HCT116 (cell line): ENCODE measurements around the gene PRPF6.

Source experiments
- EGR1 ChIP-seq: IDR thresholded peaks from 2 replicates; pipeline ENCODE4 v1.6.1; 2012; ENCODE audit warnings: low read depth
- EZH2 ChIP-seq: fragments of 200-600 bp; sonication (generic); IDR thresholded peaks from 2 replicates; pipeline ENCODE4 v1.6.1; 2017; ENCODE audit warnings: antibody characterized with exemption, mixed run types
- YY1 ChIP-seq: IDR thresholded peaks from 2 replicates; pipeline ENCODE4 v1.6.1; 2011; ENCODE audit warnings: low read length, low read depth, moderate library complexity, mild to moderate bottlenecking; ENCODE audit not compliant: insufficient replicate concordance; ENCODE audit errors: extremely low read depth
- ZFX ChIP-seq: fragments of 450-650 bp; IDR thresholded peaks from 2 replicates; pipeline ENCODE4 v1.6.1; 2017
- TF ChIP-seq, protein P1 (sequence below), 3 experiments: fragments of 200-600 bp in 1 of 3; sonication (generic) in 1 of 3; IDR thresholded peaks in 2 of 3; conservative IDR thresholded peaks in 1 of 3; 2 replicates each; pipeline ENCODE4 v1.5.1; 2012 to 2017; ENCODE audit warnings: low read depth in 2 of 3, low read length in 2 of 3, antibody characterized with exemption in 1 of 3, borderline replicate concordance in 1 of 3, control low read depth in 1 of 3, mild to moderate bottlenecking in 1 of 3, mixed read lengths in 1 of 3, mixed run types in 1 of 3, moderate library complexity in 1 of 3; ENCODE audit not compliant: insufficient read depth in 1 of 3

DNA sequence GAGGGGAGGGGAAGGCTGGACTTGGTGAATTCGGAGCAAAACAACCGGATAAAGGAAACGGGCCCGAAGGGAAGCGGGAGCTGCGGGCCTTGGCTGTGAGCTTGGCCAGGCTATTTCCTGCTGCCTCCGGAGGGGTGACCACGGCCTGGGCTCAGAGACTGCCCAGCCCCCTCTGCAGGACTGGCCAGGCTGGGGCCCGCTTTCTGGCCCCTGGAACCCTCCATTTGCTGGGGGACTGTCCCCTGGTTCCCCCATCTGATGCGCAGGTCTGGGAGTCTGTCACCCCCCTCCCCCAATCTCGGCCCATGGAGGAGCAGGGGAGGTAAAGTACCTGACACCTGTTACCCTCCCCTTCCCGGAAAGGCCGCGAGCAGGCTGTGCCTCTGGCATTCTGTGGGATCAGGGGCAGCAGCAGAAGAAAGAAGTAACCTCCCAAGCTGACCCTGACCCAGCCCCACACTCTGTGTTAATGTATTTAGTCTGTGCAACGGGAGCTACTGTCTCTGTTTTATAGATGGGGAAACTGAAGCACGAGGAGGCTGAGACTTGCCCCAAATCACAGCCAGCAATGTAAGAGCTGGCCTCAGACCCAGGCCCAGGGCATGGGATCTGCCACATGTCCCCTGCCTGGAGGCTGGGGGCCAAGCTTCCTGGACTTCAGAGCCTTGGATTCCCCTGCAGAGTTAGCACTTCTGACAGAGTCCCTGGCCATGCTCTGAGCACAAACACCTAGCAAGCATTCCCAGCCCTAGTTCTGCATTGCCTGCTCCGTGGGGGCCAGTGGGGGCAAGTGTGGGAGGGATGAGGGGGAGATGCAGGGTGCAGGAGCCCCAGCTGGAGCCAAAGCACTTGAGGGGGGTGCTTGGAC, 58.6 kb downstream of the PRPF6 start:
- TF ChIP-seq EZH2: no peak
- no peak for TF ChIP-seq EGR1
- TF ChIP-seq, protein P1, sequence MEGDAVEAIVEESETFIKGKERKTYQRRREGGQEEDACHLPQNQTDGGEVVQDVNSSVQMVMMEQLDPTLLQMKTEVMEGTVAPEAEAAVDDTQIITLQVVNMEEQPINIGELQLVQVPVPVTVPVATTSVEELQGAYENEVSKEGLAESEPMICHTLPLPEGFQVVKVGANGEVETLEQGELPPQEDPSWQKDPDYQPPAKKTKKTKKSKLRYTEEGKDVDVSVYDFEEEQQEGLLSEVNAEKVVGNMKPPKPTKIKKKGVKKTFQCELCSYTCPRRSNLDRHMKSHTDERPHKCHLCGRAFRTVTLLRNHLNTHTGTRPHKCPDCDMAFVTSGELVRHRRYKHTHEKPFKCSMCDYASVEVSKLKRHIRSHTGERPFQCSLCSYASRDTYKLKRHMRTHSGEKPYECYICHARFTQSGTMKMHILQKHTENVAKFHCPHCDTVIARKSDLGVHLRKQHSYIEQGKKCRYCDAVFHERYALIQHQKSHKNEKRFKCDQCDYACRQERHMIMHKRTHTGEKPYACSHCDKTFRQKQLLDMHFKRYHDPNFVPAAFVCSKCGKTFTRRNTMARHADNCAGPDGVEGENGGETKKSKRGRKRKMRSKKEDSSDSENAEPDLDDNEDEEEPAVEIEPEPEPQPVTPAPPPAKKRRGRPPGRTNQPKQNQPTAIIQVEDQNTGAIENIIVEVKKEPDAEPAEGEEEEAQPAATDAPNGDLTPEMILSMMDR (IDR thresholded peaks at IDR 0.05 in 2 of 3, conservative IDR thresholded peaks at IDR 0.05 in 1 of 3; ENCODE audit: borderline replicate concordance in 1 of 3, insufficient read depth in 1 of 3, low read depth in 2 of 3, low read length in 2 of 3): no peak
- TF ChIP-seq ZFX: no peak
- TF ChIP-seq YY1: no peak
